Osteoblast (primary cell): ENCODE results near the gene C19orf44. TPM values are rescaled to one million over a fixed set of nuclear protein-coding genes. Genes with fewer than 3 reads are reported as not detected.

Experiments
- DNase-seq: peaks from one replicate; pipeline ENCODE4 v3.0.0; 2011; ENCODE audit warnings: low spot score, mixed read lengths; ENCODE audit not compliant: insufficient read length; ENCODE audit errors: missing footprints
- H2AFZ ChIP-seq: 2 replicates; pipeline ENCODE4 v1.6.0; 2011; ENCODE audit warnings: mild to moderate bottlenecking, low read length
- H3K27ac ChIP-seq: 2 replicates; pipeline ENCODE4 v1.5.1; 2011; ENCODE audit warnings: mild to moderate bottlenecking, low read depth, low read length, moderate library complexity
- H3K27me3 ChIP-seq: 2 replicates; pipeline ENCODE4 v1.6.0; 2012; ENCODE audit warnings: mild to moderate bottlenecking, control low read depth, inconsistent platforms, low read length, moderate library complexity; ENCODE audit not compliant: insufficient read depth
- H3K36me3 ChIP-seq: 2 replicates; pipeline ENCODE4 v1.5.1; 2011; ENCODE audit warnings: mild to moderate bottlenecking, low read length, control low read depth, moderate library complexity; ENCODE audit not compliant: insufficient read depth
- H3K4me1 ChIP-seq: 2 replicates; pipeline ENCODE4 v1.5.1; 2011; ENCODE audit warnings: mild to moderate bottlenecking, low read length, control low read depth, moderate library complexity; ENCODE audit not compliant: insufficient read depth
- H3K4me2 ChIP-seq: 2 replicates; pipeline ENCODE4 v1.6.0; 2011; ENCODE audit warnings: mild to moderate bottlenecking, low read length; ENCODE audit not compliant: insufficient read depth
- H3K4me3 ChIP-seq: fragments of 200-600 bp; sonication (generic); 3 replicates; pipeline ENCODE4 v1.5.1; 2012; ENCODE audit warnings: mild to moderate bottlenecking, low read length, inconsistent platforms; ENCODE audit not compliant: insufficient read depth
- H3K79me2 ChIP-seq: 2 replicates; pipeline ENCODE4 v1.6.0; 2012; ENCODE audit warnings: mild to moderate bottlenecking, low read length, control low read depth, inconsistent platforms; ENCODE audit not compliant: insufficient read depth
- H3K9me3 ChIP-seq: 2 replicates; pipeline ENCODE4 v1.5.1; 2011; ENCODE audit warnings: low read depth, low read length, control low read depth
- H4K20me1 ChIP-seq: 2 replicates; pipeline ENCODE4 v1.6.0; 2012; ENCODE audit warnings: mild to moderate bottlenecking, low read length, control low read depth; ENCODE audit not compliant: insufficient read depth
- CTCF ChIP-seq: IDR thresholded peaks from 2 replicates; pipeline ENCODE4 v1.5.1; 2011; ENCODE audit warnings: mild to moderate bottlenecking, low read depth, low read length, moderate library complexity; ENCODE audit errors: extremely low read depth
- total RNA-seq: library from RNA; depleted of rRNA; stranded (reverse); fragments of >200 nt; gene quantifications from 2 replicates; pipeline ENCODE4 v1.2.3, GENCODE V29; 2012

C19orf44 gene
- total RNA-seq, 1 donor: 7.2 TPM

GRCh38 chr19:16525751-16526481 is 29.7 kb downstream of the C19orf44 start:
- Histone ChIP-seq H3K9me3 (no peaks in the 10 kb centered on the region), H3K4me2 (no peak overlapping the region), H3K79me2 (peaks cover 2% of the 10 kb centered on the region), H3K27ac (no peak overlapping the region), H3K27me3 (no peaks in the 10 kb centered on the region), H3K4me3 (no peak overlapping the region), H3K4me1 (no peaks in the 10 kb centered on the region), H2AFZ (no peak overlapping the region), H3K36me3 (peaks cover 73% of the 10 kb centered on the region), H4K20me1 (peaks cover 11% of the 10 kb centered on the region)
- DNase-seq: peak; percentile 75
- no peak for TF ChIP-seq CTCF

GRCh38 chr19:16527334-16527935 is 31.2 kb downstream of the C19orf44 start:
- H3K36me3 ChIP-seq: peaks cover 83% of the 10 kb centered on the region
- H3K4me3 ChIP-seq: no peak overlapping the region
- no peak for TF ChIP-seq CTCF
- H3K79me2 ChIP-seq: peaks cover 2% of the 10 kb centered on the region
- H3K4me2 ChIP-seq: no peak overlapping the region
- no peak overlapping the region for H2AFZ ChIP-seq
- no peaks in the 10 kb centered on the region for H3K4me1 ChIP-seq
- H3K27ac ChIP-seq: no peak overlapping the region
- H3K27me3 ChIP-seq: no peaks in the 10 kb centered on the region
- H4K20me1 ChIP-seq: peaks cover 16% of the 10 kb centered on the region
- DNase-seq: peak; percentile 73
- no peaks in the 10 kb centered on the region for H3K9me3 ChIP-seq

GRCh38 chr19:16527971-16528521 is 31.9 kb downstream of the C19orf44 start:
- peak; percentile 93 for DNase-seq
- peak; percentile 40 for TF ChIP-seq CTCF
- Histone ChIP-seq H3K9me3 (no peaks in the 10 kb centered on the region), H4K20me1 (peaks cover 10% of the 10 kb centered on the region), H2AFZ (no peak overlapping the region), H3K4me1 (no peaks in the 10 kb centered on the region), H3K27ac (no peak overlapping the region), H3K27me3 (no peaks in the 10 kb centered on the region), H3K4me2 (no peak overlapping the region), H3K79me2 (peaks cover 2% of the 10 kb centered on the region), H3K4me3 (no peak overlapping the region), H3K36me3 (peaks cover 83% of the 10 kb centered on the region)
